Neural cell (in vitro differentiated cells): ENCODE results near the gene FPGS. TPM values are rescaled to one million over a fixed set of nuclear protein-coding genes. Genes with fewer than 3 reads are reported as not detected.
A peak's percentile ranks its signal among the peaks of the same experiment; 100 is the strongest.

Experiments used
- H2AFZ ChIP-seq: fragments of 200-600, 300-800 bp; sonication (generic), shearing (Covaris generic); 2 replicates; pipeline ENCODE4 v1.6.0; 2014; ENCODE audit warnings: low read depth, mild to moderate bottlenecking, antibody characterized with exemption, low read length, moderate library complexity
- H3F3A ChIP-seq: fragments of 200-600 bp; shearing (Covaris generic); 2 replicates; pipeline ENCODE4 v1.6.1; 2016; ENCODE audit warnings: mild to moderate bottlenecking, moderate library complexity, mixed read lengths, antibody characterized with exemption, low read length; ENCODE audit not compliant: insufficient read depth, poor library complexity, severe bottlenecking
- H3K27ac ChIP-seq: fragments of 200-600, 300-800 bp; sonication (generic), shearing (Covaris generic); 2 replicates; pipeline ENCODE4 v1.5.1; 2014; ENCODE audit warnings: mild to moderate bottlenecking, low read length, moderate library complexity
- H3K27me3 ChIP-seq: fragments of 300-800, 200-600 bp; sonication (generic), shearing (Covaris generic); 2 replicates; pipeline ENCODE4 v1.6.0; 2014; ENCODE audit warnings: mild to moderate bottlenecking, low read depth, low read length, moderate library complexity; ENCODE audit not compliant: insufficient read depth
- H3K36me3 ChIP-seq: fragments of 300-800, 200-600 bp; sonication (generic), shearing (Covaris generic); 2 replicates; pipeline ENCODE4 v1.5.1; 2014; ENCODE audit warnings: mild to moderate bottlenecking, antibody characterized with exemption, low read length, moderate library complexity; ENCODE audit not compliant: insufficient read depth
- H3K4me2 ChIP-seq: fragments of 300-800, 200-600 bp; sonication (generic), shearing (Covaris generic); 2 replicates; pipeline ENCODE4 v1.6.0; 2014; ENCODE audit warnings: mild to moderate bottlenecking, low read length
- H3K4me3 ChIP-seq: fragments of 300-800, 200-600 bp; sonication (generic), shearing (Covaris generic); 2 replicates; pipeline ENCODE4 v1.5.1; 2014; ENCODE audit warnings: mild to moderate bottlenecking, low read length, moderate library complexity
- H3K79me2 ChIP-seq: fragments of 200-600 bp; shearing (Covaris generic); replicated peaks from 2 replicates; pipeline ENCODE4 v1.6.0; 2014; ENCODE audit warnings: mild to moderate bottlenecking, low read length, moderate library complexity; ENCODE audit not compliant: insufficient read depth
- H3K9ac ChIP-seq: fragments of 300-800, 200-600 bp; sonication (generic), shearing (Covaris generic); 2 replicates; pipeline ENCODE4 v1.6.1; 2016; ENCODE audit warnings: mild to moderate bottlenecking, low read length, mixed read lengths
- H3K9me2 ChIP-seq: fragments of 200-600 bp; shearing (Covaris generic); 2 replicates; pipeline ENCODE4 v1.6.1; 2016; ENCODE audit warnings: mild to moderate bottlenecking, low read length, mixed read lengths; ENCODE audit not compliant: insufficient read depth
- H3K9me3 ChIP-seq: fragments of 200-600, 300-800 bp; sonication (generic), shearing (Covaris generic); 2 replicates; pipeline ENCODE4 v1.6.1; 2016; ENCODE audit warnings: mild to moderate bottlenecking, mixed run types, low read length, moderate library complexity, mixed read lengths
- H4K20me1 ChIP-seq: fragments of 200-600 bp; shearing (Covaris generic); 2 replicates; pipeline ENCODE4 v1.6.1; 2016; ENCODE audit warnings: mild to moderate bottlenecking, mixed run types; ENCODE audit not compliant: insufficient read depth
- EP300 ChIP-seq: fragments of 450-650 bp; conservative IDR thresholded peaks from 2 replicates; pipeline ENCODE4 v1.6.1; 2014; ENCODE audit warnings: antibody characterized with exemption, mild to moderate bottlenecking, moderate library complexity; ENCODE audit not compliant: poor library complexity, severe bottlenecking
- EZH2 ChIP-seq: fragments of 200-600, 300-800 bp; shearing (Covaris generic), sonication (generic); IDR thresholded peaks from 2 replicates; pipeline ENCODE4 v1.6.1; 2014; ENCODE audit warnings: antibody characterized with exemption, low read length, borderline replicate concordance, mild to moderate bottlenecking; ENCODE audit not compliant: insufficient read depth, poor library complexity, severe bottlenecking
- MXI1 ChIP-seq: fragments of 450-650 bp; conservative IDR thresholded peaks from 2 replicates; pipeline ENCODE4 v1.6.1; 2014; ENCODE audit warnings: antibody characterized with exemption, mild to moderate bottlenecking; ENCODE audit not compliant: poor library complexity, severe bottlenecking
- POLR2AphosphoS5 ChIP-seq: IDR thresholded peaks from 2 replicates; pipeline ENCODE4 v1.6.1; 2012
- RAD21 ChIP-seq: fragments of 450-650 bp; conservative IDR thresholded peaks from 2 replicates; pipeline ENCODE4 v1.6.1; 2014; ENCODE audit warnings: antibody characterized with exemption, mild to moderate bottlenecking, moderate library complexity
- SMC3 ChIP-seq: fragments of 450-650 bp; conservative IDR thresholded peaks from 2 replicates; pipeline ENCODE4 v1.6.1; 2014; ENCODE audit warnings: antibody characterized with exemption, mild to moderate bottlenecking, moderate library complexity; ENCODE audit not compliant: poor library complexity
- TAF1 ChIP-seq: IDR thresholded peaks from 2 replicates; pipeline ENCODE4 v1.6.1; 2012; ENCODE audit warnings: low read depth
- polyA plus RNA-seq: library from polyadenylated mRNA; depleted of rRNA; stranded (reverse); fragments of >200 nt; gene quantifications from 2 replicates; pipeline ENCODE4 v1.2.3, GENCODE V29; 2014
- TF ChIP-seq, protein P1 (sequence below): IDR thresholded peaks from 2 replicates; pipeline ENCODE4 v1.6.1; 2012; ENCODE audit warnings: borderline replicate concordance
- TF ChIP-seq, protein P2 (sequence below): fragments of 450-650 bp; IDR thresholded peaks from 2 replicates; pipeline ENCODE4 v1.5.1; 2014; ENCODE audit warnings: antibody characterized with exemption, mild to moderate bottlenecking, moderate library complexity; ENCODE audit not compliant: poor library complexity, severe bottlenecking

Gene FPGS
- polyA plus RNA-seq, 1 donor from 2014 or later, result 38.4 TPM

DNA sequence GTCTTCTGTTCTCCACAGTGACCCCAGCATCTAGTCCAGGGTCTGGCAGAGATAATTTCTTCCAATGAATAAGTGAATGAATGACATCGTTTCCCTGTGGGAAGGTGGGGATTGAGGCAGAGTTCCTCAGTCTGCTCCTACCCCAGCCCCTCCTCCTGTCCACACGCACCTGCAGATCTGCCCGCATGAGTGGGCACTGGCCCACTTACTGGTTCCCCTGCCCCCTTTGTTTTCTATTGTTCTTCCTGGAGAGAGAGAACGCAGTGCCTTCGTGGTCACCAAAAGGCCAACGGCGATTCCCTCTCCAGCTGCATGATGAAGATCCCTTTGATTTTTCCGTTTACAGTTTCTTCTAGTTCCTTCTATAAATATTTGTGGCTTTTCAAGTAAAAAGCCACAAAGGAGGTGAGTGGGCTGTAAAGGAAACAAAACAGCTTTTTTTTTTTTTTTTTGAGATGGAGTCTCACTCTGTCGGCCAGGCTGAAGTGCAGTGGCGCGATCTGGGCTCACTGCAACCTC lies 5.8 kb upstream of the FPGS start:
- Histone ChIP-seq H3K27me3 (no peaks in the 10 kb centered on the region), H3K27ac (no peak overlapping the region), H3K4me3 (no peak overlapping the region), H4K20me1 (no peaks in the 10 kb centered on the region), H3K36me3 (no peaks in the 10 kb centered on the region), H3K9me2 (no peaks in the 10 kb centered on the region), H3F3A (no peaks in the 10 kb centered on the region), H3K4me2 (no peak overlapping the region), H2AFZ (no peak overlapping the region), H3K9ac (no peak overlapping the region), H3K79me2 (no peaks in the 10 kb centered on the region), H3K9me3 (no peaks in the 10 kb centered on the region)
- TF ChIP-seq MXI1 (no peak), RAD21 (no peak), EZH2 (no peak), SMC3 (no peak), TAF1 (no peak), POLR2AphosphoS5 (no peak), EP300 (no peak)
- TF ChIP-seq, protein P1, sequence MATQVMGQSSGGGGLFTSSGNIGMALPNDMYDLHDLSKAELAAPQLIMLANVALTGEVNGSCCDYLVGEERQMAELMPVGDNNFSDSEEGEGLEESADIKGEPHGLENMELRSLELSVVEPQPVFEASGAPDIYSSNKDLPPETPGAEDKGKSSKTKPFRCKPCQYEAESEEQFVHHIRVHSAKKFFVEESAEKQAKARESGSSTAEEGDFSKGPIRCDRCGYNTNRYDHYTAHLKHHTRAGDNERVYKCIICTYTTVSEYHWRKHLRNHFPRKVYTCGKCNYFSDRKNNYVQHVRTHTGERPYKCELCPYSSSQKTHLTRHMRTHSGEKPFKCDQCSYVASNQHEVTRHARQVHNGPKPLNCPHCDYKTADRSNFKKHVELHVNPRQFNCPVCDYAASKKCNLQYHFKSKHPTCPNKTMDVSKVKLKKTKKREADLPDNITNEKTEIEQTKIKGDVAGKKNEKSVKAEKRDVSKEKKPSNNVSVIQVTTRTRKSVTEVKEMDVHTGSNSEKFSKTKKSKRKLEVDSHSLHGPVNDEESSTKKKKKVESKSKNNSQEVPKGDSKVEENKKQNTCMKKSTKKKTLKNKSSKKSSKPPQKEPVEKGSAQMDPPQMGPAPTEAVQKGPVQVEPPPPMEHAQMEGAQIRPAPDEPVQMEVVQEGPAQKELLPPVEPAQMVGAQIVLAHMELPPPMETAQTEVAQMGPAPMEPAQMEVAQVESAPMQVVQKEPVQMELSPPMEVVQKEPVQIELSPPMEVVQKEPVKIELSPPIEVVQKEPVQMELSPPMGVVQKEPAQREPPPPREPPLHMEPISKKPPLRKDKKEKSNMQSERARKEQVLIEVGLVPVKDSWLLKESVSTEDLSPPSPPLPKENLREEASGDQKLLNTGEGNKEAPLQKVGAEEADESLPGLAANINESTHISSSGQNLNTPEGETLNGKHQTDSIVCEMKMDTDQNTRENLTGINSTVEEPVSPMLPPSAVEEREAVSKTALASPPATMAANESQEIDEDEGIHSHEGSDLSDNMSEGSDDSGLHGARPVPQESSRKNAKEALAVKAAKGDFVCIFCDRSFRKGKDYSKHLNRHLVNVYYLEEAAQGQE, result no peak
- TF ChIP-seq, protein P2, sequence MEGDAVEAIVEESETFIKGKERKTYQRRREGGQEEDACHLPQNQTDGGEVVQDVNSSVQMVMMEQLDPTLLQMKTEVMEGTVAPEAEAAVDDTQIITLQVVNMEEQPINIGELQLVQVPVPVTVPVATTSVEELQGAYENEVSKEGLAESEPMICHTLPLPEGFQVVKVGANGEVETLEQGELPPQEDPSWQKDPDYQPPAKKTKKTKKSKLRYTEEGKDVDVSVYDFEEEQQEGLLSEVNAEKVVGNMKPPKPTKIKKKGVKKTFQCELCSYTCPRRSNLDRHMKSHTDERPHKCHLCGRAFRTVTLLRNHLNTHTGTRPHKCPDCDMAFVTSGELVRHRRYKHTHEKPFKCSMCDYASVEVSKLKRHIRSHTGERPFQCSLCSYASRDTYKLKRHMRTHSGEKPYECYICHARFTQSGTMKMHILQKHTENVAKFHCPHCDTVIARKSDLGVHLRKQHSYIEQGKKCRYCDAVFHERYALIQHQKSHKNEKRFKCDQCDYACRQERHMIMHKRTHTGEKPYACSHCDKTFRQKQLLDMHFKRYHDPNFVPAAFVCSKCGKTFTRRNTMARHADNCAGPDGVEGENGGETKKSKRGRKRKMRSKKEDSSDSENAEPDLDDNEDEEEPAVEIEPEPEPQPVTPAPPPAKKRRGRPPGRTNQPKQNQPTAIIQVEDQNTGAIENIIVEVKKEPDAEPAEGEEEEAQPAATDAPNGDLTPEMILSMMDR, result no peak

DNA sequence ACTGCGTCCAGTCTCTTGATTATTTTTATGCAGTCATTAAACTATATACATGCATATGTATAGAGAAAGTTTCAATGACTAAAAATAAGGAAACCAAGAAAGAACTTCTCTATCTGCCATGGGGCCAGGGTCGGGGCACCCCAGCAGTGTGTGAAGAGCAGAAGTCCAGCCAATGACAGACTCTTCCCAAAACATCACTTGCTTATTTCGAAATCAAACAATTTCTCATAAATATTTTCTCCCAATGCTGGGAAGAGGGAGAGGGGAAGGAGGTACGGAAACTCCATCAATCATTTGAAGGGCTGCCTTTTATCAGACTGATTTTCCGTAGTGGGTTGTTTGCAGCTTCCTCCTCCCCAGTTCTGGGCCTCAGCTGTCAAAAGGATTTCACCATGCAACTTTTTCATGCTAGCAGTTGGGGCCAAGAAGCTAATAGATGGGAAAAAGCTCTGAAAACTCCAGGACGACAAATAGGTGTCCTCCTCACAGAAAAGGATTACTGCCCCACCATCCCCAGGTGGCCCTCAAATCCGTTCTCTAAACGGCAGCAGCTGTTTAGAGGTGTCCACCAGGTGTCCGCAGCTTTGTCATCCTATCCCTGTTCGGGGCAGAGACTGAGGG lies 617 bp upstream of the FPGS start:
- Histone ChIP-seq H4K20me1 (no peaks in the 10 kb centered on the region), H3K4me2 (peak overlapping the region; percentile 65), H3K27ac (peak overlapping the region; percentile 37)

More for the DNA sequence above, 617 bp upstream of the FPGS start:
- H3K79me2 ChIP-seq, result peaks cover 4% of the 10 kb centered on the region
- no peaks in the 10 kb centered on the region for H3K9me2 ChIP-seq
- no peaks in the 10 kb centered on the region for H3F3A ChIP-seq
- no peaks in the 10 kb centered on the region for H3K9me3 ChIP-seq
- TF ChIP-seq SMC3, result no peak
- TF ChIP-seq, protein P2, result no peak
- TF ChIP-seq TAF1, result no peak
- TF ChIP-seq, protein P1, result no peak
- no peak for TF ChIP-seq EZH2
- no peak for TF ChIP-seq MXI1
- TF ChIP-seq RAD21, result no peak
- TF ChIP-seq EP300, result no peak
- peak overlapping the region; percentile 76 for H2AFZ ChIP-seq
- H3K4me3 ChIP-seq, result peak overlapping the region; percentile 91
- peak overlapping the region; percentile 80 for H3K9ac ChIP-seq
- no peaks in the 10 kb centered on the region for H3K27me3 ChIP-seq
- H3K36me3 ChIP-seq, result no peaks in the 10 kb centered on the region
